KBM-7 (cell line): ENCODE measurements around the gene GJC1.
"Not testable (repeated sequence)": the region's sequence is repeated elsewhere in the genome, so short reads cannot be mapped to it uniquely, and the experiment has no call there.

Experiments
- DNase-seq: peaks from one replicate; pipeline ENCODE4 v3.0.0-alpha.2; 2015
- in situ Hi-C: fragments of 300-500 bp; cut with MboI; formaldehyde crosslinking; loops from 2 replicates; pipeline ENCODE4 v1.14.3; 2020; ENCODE audit warnings: low sequenced_read_pairs, low pct_unique_long_range_greater_than_20kb, mixed read lengths

The GJC1 gene

GRCh38 chr17:44847586-44847985, 17.5 kb upstream of the GJC1 start, which contains the start of gene HIGD1B:
Gene HIGD1B (plus strand): TSS chr17:44847883. CDS start chr17:44848153, 270 bp downstream.
- in situ Hi-C loops = no loop called here
- DNase-seq = no peak

GRCh38 chr17:44846206-44846605, 16.1 kb upstream of the GJC1 start:
- in situ Hi-C loops = no loop called here
- no peak for DNase-seq

GRCh38 chr17:44844390-44844830, 14.3 kb upstream of the GJC1 start:
- no peak for DNase-seq
- in situ Hi-C loops = no loop called here

- DNase-seq = no peak
- in situ Hi-C loops = no loop called here
Measured at GRCh38 chr17:44842748-44843147, 12.7 kb upstream of the GJC1 start.

- in situ Hi-C loops = no loop called here
- no peak for DNase-seq
Measured at GRCh38 chr17:44840936-44841335, 10.8 kb upstream of the GJC1 start.

GRCh38 chr17:44840274-44840673, 10.2 kb upstream of the GJC1 start:
- DNase-seq = no peak
- in situ Hi-C loops = no loop called here

GRCh38 chr17:44837196-44837595, 7.1 kb upstream of the GJC1 start:
- in situ Hi-C loops = no loop called here
- DNase-seq = no peak

- in situ Hi-C loops = no loop called here
- no peak for DNase-seq
Measured at GRCh38 chr17:44832805-44833204, 2.7 kb upstream of the GJC1 start.

- in situ Hi-C loops = no loop called here
- DNase-seq = no peak
Measured at GRCh38 chr17:44831371-44831770, 1.3 kb upstream of the GJC1 start.

- in situ Hi-C loops = no loop called here
- DNase-seq = peak; percentile 25
Measured at GRCh38 chr17:44830359-44831288, 537 bp upstream of the GJC1 start.

- peak; percentile 44 for DNase-seq
- in situ Hi-C loops = no loop called here
Measured at GRCh38 chr17:44828919-44829522, 1.1 kb downstream of the GJC1 start.

GRCh38 chr17:44827863-44828262, 2.2 kb downstream of the GJC1 start:
- in situ Hi-C loops = no loop called here
- DNase-seq = no peak

GRCh38 chr17:44826123-44826790, 3.8 kb downstream of the GJC1 start:
- no peak for DNase-seq
- in situ Hi-C loops = no loop called here

GRCh38 chr17:44825236-44825635, 4.9 kb downstream of the GJC1 start:
- in situ Hi-C loops, DNase-seq: not testable (repeated sequence)

GRCh38 chr17:44820631-44821212, 9.4 kb downstream of the GJC1 start:
- DNase-seq = no peak
- in situ Hi-C loops = no loop called here

GRCh38 chr17:44818508-44818907, 11.6 kb downstream of the GJC1 start:
- in situ Hi-C loops = not testable (repeated sequence)

GRCh38 chr17:44812263-44812662, 17.8 kb downstream of the GJC1 start:
- DNase-seq = no peak

More at GRCh38 chr17:44818508-44818907, 11.6 kb downstream of the GJC1 start:
- DNase-seq = not testable (repeated sequence)

GRCh38 chr17:44808656-44809388, 21.3 kb downstream of the GJC1 start:
- in situ Hi-C loops, DNase-seq: not testable (repeated sequence)

More at GRCh38 chr17:44812263-44812662, 17.8 kb downstream of the GJC1 start:
- in situ Hi-C loops = no loop called here

- no peak for DNase-seq
- in situ Hi-C loops = no loop called here
Measured at GRCh38 chr17:44808156-44808555, 21.9 kb downstream of the GJC1 start.
